ENCODE results near the gene HSPA12B. TPM values are rescaled to one million over a fixed set of nuclear protein-coding genes. Genes with fewer than 3 reads are reported as not detected.

Gene HSPA12B
- total and polyA plus RNA-seq, 2 donors (not counting 3 experiments of a cell fraction or from before 2014, with no cell fraction given), result 3.7 to 6.6 TPM

- DNase-seq (ENCODE audit: low read depth, low spot score), result no peak
- Histone ChIP-seq H2AFZ (ENCODE audit: low read depth, low read length) (no peak overlapping the region), H3K27ac (ENCODE audit: insufficient read depth, low read depth, low read length) (no peak overlapping the region), H3K9ac (replicated peaks; ENCODE audit: extremely low read depth, insufficient read depth, low read length) (no peak overlapping the region), H3K9me3 (replicated peaks; ENCODE audit: control insufficient read depth, insufficient read depth, low read length) (no peaks in the 10 kb centered on the region), H4K20me1 (replicated peaks; ENCODE audit: control insufficient read depth, extremely low read depth, insufficient read depth, low read length) (no peaks in the 10 kb centered on the region), H3K4me2 (ENCODE audit: insufficient read depth, low read length) (no peak overlapping the region), H3K9me1 (replicated peaks; ENCODE audit: control insufficient read depth, extremely low read depth, insufficient read depth, low read length) (no peaks in the 10 kb centered on the region), H3K27me3 (ENCODE audit: control insufficient read depth in 2 of 2, insufficient read depth in 2 of 2, low read length in 2 of 2) (no peaks in the 10 kb centered on the region), H3K36me3 (ENCODE audit: control insufficient read depth in 2 of 2, extremely low read depth in 1 of 2, insufficient read depth in 2 of 2, low read length in 2 of 2) (peaks cover 0 to 3% of the 10 kb centered on the region in 2 experiments), H3K79me2 (ENCODE audit: control insufficient read depth, insufficient read depth, low read length) (peaks cover under 1% of the 10 kb centered on the region), H3K4me1 (ENCODE audit: control insufficient read depth, extremely low read depth, insufficient read depth, low read length) (peaks cover under 1% of the 10 kb centered on the region), H3K4me3 (replicated peaks in 1 of 3; ENCODE audit: insufficient read depth in 1 of 3, low read depth in 1 of 3, low read length in 3 of 3) (no peak overlapping the region)
- ChIA-PET CTCF (interaction anchor here (1.0 to 1.7 kb wide), 4 partner anchors 8 to 50 kb away, joined by 3 to 8 read pairs (median 4); no protein-coding TSS in a partner anchor), POLR2A (no interaction called here)
- dilution Hi-C loops (cut with MboI; ENCODE audit: extremely low pct_ligation_motif_present, low sequenced_read_pairs), result no loop called here
- intact Hi-C loops (cut with micrococcal nuclease), result no loop called here
- BruUV-seq (replicated peaks), result no TSS peak
- FAIRE-seq, result no peak
- TF ChIP-seq POLR2A (IDR thresholded peaks at IDR 0.05; ENCODE audit: low read depth, low read length) (no peak), MAX (IDR thresholded peaks at IDR 0.05; ENCODE audit: insufficient read depth, insufficient read length) (no peak), GATA2 (IDR thresholded peaks at IDR 0.05; ENCODE audit: insufficient read depth, insufficient read length, low read depth, low read length) (no peak)
These were observed 28.3 kb downstream of the HSPA12B start for GRCh38 chr20:3760655-3761348.

GRCh38 chr20:3763671-3764601, 31.5 kb downstream of the HSPA12B start:
- peaks cover 23% of the 10 kb centered on the region for H3K4me1 ChIP-seq (ENCODE audit: control insufficient read depth, extremely low read depth, insufficient read depth, low read length)
- intact Hi-C loops (cut with micrococcal nuclease), result no loop called here
- ChIA-PET POLR2A (no interaction called here), CTCF (interaction anchor here (1.2 to 6.5 kb wide), 2 partner anchors 9 to 47 kb away, joined by 5 to 76 read pairs; no protein-coding TSS in a partner anchor)
- H3K9ac ChIP-seq (replicated peaks; ENCODE audit: extremely low read depth, insufficient read depth, low read length), result no peak overlapping the region
- H2AFZ ChIP-seq (ENCODE audit: low read depth, low read length), result no peak overlapping the region
- FAIRE-seq (no peak), DNase-seq (ENCODE audit: low read depth, low spot score) (no peak)
- H3K79me2 ChIP-seq (ENCODE audit: control insufficient read depth, insufficient read depth, low read length), result peaks cover 13% of the 10 kb centered on the region
- dilution Hi-C loops (cut with MboI; ENCODE audit: extremely low pct_ligation_motif_present, low sequenced_read_pairs), result no loop called here
- no peaks in the 10 kb centered on the region for H3K9me1 ChIP-seq (replicated peaks; ENCODE audit: control insufficient read depth, extremely low read depth, insufficient read depth, low read length)
- no TSS peak for BruUV-seq (replicated peaks)
- H3K4me3 ChIP-seq (replicated peaks in 1 of 3; ENCODE audit: insufficient read depth in 1 of 3, low read depth in 1 of 3, low read length in 3 of 3), result no peak overlapping the region
- no peak overlapping the region for H3K27ac ChIP-seq (ENCODE audit: insufficient read depth, low read depth, low read length)
- no peak overlapping the region for H3K4me2 ChIP-seq (ENCODE audit: insufficient read depth, low read length)
- H3K27me3 ChIP-seq (ENCODE audit: control insufficient read depth in 2 of 2, insufficient read depth in 2 of 2, low read length in 2 of 2), result no peaks in the 10 kb centered on the region
- no peaks in the 10 kb centered on the region for H3K36me3 ChIP-seq (ENCODE audit: control insufficient read depth in 2 of 2, extremely low read depth in 1 of 2, insufficient read depth in 2 of 2, low read length in 2 of 2)
- TF ChIP-seq FOS (IDR thresholded peaks at IDR 0.05; ENCODE audit: borderline replicate concordance, insufficient read depth, low read length) (no peak), MYC (IDR thresholded peaks at IDR 0.05; ENCODE audit: low read depth, low read length) (no peak), CTCF (IDR thresholded peaks at IDR 0.05; ENCODE audit: extremely low read depth in 1 of 2, insufficient read depth in 1 of 2, low read depth in 1 of 2, low read length in 2 of 2) (no peak), POLR2AphosphoS5 (IDR thresholded peaks at IDR 0.05; ENCODE audit: insufficient read depth, low read depth, low read length) (no peak), MAX (IDR thresholded peaks at IDR 0.05; ENCODE audit: insufficient read depth, insufficient read length) (no peak), POLR2A (IDR thresholded peaks at IDR 0.05; ENCODE audit: low read depth, low read length) (no peak), GATA2 (IDR thresholded peaks at IDR 0.05; ENCODE audit: insufficient read depth, insufficient read length, low read depth, low read length) (no peak), JUN (IDR thresholded peaks at IDR 0.05; ENCODE audit: borderline replicate concordance, insufficient read depth, insufficient read length, low read depth) (no peak), EZH2 (IDR thresholded peaks at IDR 0.05; ENCODE audit: borderline replicate concordance, low read depth, low read length, severe bottlenecking) (no peak)
- no peaks in the 10 kb centered on the region for H3K9me3 ChIP-seq (replicated peaks; ENCODE audit: control insufficient read depth, insufficient read depth, low read length)
- no peaks in the 10 kb centered on the region for H4K20me1 ChIP-seq (replicated peaks; ENCODE audit: control insufficient read depth, extremely low read depth, insufficient read depth, low read length)
